ENCODE data around the gene C2orf69. TPM values are rescaled to one million over a fixed set of nuclear protein-coding genes. Genes with fewer than 3 reads are reported as not detected.
A peak's percentile ranks its signal among the peaks of the same experiment; 100 is the strongest.
"Not testable (repeated sequence)": the region's sequence is repeated elsewhere in the genome, so short reads cannot be mapped to it uniquely, and the experiment has no call there.

Gene C2orf69
- total RNA-seq, 1 donor from 2014 or later = 13.6 TPM

- H3K27me3 Mint-ChIP-seq = no peaks in the 10 kb centered on the region
- no peak for DNase-seq (ENCODE audit: low spot score, unreplicated experiment)
- H3K4me3 Mint-ChIP-seq (ENCODE audit: low read depth) = no peak overlapping the region
- H3K27ac Mint-ChIP-seq = no peak overlapping the region
- H3K4me1 Mint-ChIP-seq (ENCODE audit: low read depth) = no peaks in the 10 kb centered on the region
- H3K9me3 Mint-ChIP-seq (ENCODE audit: low read depth) = no peaks in the 10 kb centered on the region
- H3K36me3 Mint-ChIP-seq (ENCODE audit: insufficient read depth) = no peaks in the 10 kb centered on the region
- TF ChIP-seq, protein P1, sequence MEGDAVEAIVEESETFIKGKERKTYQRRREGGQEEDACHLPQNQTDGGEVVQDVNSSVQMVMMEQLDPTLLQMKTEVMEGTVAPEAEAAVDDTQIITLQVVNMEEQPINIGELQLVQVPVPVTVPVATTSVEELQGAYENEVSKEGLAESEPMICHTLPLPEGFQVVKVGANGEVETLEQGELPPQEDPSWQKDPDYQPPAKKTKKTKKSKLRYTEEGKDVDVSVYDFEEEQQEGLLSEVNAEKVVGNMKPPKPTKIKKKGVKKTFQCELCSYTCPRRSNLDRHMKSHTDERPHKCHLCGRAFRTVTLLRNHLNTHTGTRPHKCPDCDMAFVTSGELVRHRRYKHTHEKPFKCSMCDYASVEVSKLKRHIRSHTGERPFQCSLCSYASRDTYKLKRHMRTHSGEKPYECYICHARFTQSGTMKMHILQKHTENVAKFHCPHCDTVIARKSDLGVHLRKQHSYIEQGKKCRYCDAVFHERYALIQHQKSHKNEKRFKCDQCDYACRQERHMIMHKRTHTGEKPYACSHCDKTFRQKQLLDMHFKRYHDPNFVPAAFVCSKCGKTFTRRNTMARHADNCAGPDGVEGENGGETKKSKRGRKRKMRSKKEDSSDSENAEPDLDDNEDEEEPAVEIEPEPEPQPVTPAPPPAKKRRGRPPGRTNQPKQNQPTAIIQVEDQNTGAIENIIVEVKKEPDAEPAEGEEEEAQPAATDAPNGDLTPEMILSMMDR (IDR thresholded peaks at IDR 0.05; ENCODE audit: unreplicated experiment) = no peak
These were observed 8.0 kb upstream of the C2orf69 start for GRCh38 chr2:199903111-199903510.

- DNase-seq (ENCODE audit: low spot score, unreplicated experiment) = no peak
- Mint-ChIP-seq H3K27me3 (no peaks in the 10 kb centered on the region), H3K27ac (no peak overlapping the region), H3K4me1 (ENCODE audit: low read depth) (peaks cover 7% of the 10 kb centered on the region), H3K36me3 (ENCODE audit: insufficient read depth) (no peaks in the 10 kb centered on the region), H3K4me3 (ENCODE audit: low read depth) (no peak overlapping the region), H3K9me3 (ENCODE audit: low read depth) (no peaks in the 10 kb centered on the region)
- TF ChIP-seq, protein P1 (IDR thresholded peaks at IDR 0.05; ENCODE audit: unreplicated experiment) = no peak
These were observed 3.9 kb upstream of the C2orf69 start for GRCh38 chr2:199907008-199907714.

- no peaks in the 10 kb centered on the region for H3K27me3 Mint-ChIP-seq
- H3K9me3 Mint-ChIP-seq (ENCODE audit: low read depth) = no peaks in the 10 kb centered on the region
- peak overlapping the region; percentile 96 for H3K4me3 Mint-ChIP-seq (ENCODE audit: low read depth)
- peak overlapping the region; percentile 98 for H3K27ac Mint-ChIP-seq
- DNase-seq (ENCODE audit: low spot score, unreplicated experiment) = no peak
- H3K4me1 Mint-ChIP-seq (ENCODE audit: low read depth) = peaks cover 22% of the 10 kb centered on the region
- no peaks in the 10 kb centered on the region for H3K36me3 Mint-ChIP-seq (ENCODE audit: insufficient read depth)
- TF ChIP-seq, protein P1 (IDR thresholded peaks at IDR 0.05; ENCODE audit: unreplicated experiment) = no peak
These were observed 598 bp upstream of the C2orf69 start for GRCh38 chr2:199910338-199911051.

- no peaks in the 10 kb centered on the region for H3K27me3 Mint-ChIP-seq
- H3K9me3 Mint-ChIP-seq (ENCODE audit: low read depth) = peaks cover 6% of the 10 kb centered on the region
- peak overlapping the region; percentile 96 for H3K4me3 Mint-ChIP-seq (ENCODE audit: low read depth)
- H3K4me1 Mint-ChIP-seq (ENCODE audit: low read depth) = peaks cover 22% of the 10 kb centered on the region
- H3K27ac Mint-ChIP-seq = peak overlapping the region; percentile 98
- TF ChIP-seq, protein P1 (IDR thresholded peaks at IDR 0.05; ENCODE audit: unreplicated experiment) = no peak
- H3K36me3 Mint-ChIP-seq (ENCODE audit: insufficient read depth) = peaks cover 12% of the 10 kb centered on the region
- DNase-seq (ENCODE audit: low spot score, unreplicated experiment) = no peak
These were observed 726 bp downstream of the C2orf69 start for GRCh38 chr2:199911877-199912161.

DNA sequence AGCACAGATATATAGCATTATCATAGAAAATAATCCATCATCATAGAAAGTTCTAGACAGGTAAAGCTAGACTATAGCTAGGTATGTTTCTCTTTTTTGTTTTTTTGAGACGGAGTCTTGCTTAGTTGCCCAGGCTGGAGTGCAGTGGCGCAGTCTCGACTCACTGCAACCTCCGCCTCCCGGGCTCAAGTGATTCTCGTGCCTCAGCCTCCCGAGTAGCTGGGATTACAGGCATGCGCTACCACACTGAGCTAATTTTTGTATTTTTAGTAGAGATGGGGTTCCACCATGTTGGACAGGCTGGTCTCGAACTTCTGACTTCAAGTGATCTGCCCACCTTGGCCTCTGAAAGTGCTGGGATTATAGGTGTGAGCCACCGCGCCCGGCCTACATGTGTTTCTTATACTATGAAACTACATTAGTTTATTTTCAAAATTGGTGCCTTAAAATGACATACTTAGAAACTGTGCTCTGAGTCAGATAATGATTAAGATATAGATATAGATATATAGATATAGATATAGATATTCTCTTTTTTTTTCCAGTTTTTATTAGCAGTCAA, 1.5 kb downstream of the C2orf69 start:
- peaks cover 14% of the 10 kb centered on the region for H3K9me3 Mint-ChIP-seq (ENCODE audit: low read depth)
- DNase-seq (ENCODE audit: low spot score, unreplicated experiment); H3K27ac Mint-ChIP-seq; H3K27me3 Mint-ChIP-seq: not testable (repeated sequence)
- peaks cover 20% of the 10 kb centered on the region for H3K36me3 Mint-ChIP-seq (ENCODE audit: insufficient read depth)
- H3K4me3 Mint-ChIP-seq (ENCODE audit: low read depth) = peak overlapping the region; percentile 96
- H3K4me1 Mint-ChIP-seq (ENCODE audit: low read depth) = peaks cover 22% of the 10 kb centered on the region

Data from progenitor cell of endocrine pancreas (in vitro differentiated cells).